Left lung (tissue), 10 donors: ENCODE measurements around the gene VSIG2. TPM values are rescaled to one million over a fixed set of nuclear protein-coding genes. Genes with fewer than 3 reads are reported as not detected.
A peak's percentile ranks its signal among the peaks of the same experiment; 100 is the strongest.

Experiments
- ATAC-seq: fragments of 200-7000 bp; cut with Tn5 transposase; one replicate; pipeline ENCODE4 v1.9.1; 2020; ENCODE audit warnings: moderate library complexity
- DNase-seq, 4 donors: peaks; one replicate each; pipeline ENCODE4 v3.0.0-alpha.2; 2013 to 2020
- H3K27ac ChIP-seq, 2 donors: fragments of 200-600 bp; sonication (generic) in 1 of 2; one replicate each; pipeline versions ENCODE4 v1.5.0 to v1.8.0; 2020 to 2021
- H3K27me3 ChIP-seq, 2 donors: fragments of 200-600 bp; sonication (generic) in 1 of 2; one replicate each; pipeline versions ENCODE4 v1.5.0 to v1.8.0; 2020 to 2021
- H3K36me3 ChIP-seq, 2 donors: fragments of 200-600 bp; sonication (generic) in 1 of 2; one replicate each; pipeline versions ENCODE4 v1.5.0 to v1.8.0; 2020 to 2021
- H3K4me1 ChIP-seq, 2 donors: fragments of 200-600 bp; one replicate each; pipeline ENCODE4 v1.8.0; 2021
- H3K4me3 ChIP-seq, 2 donors: fragments of 200-600 bp; sonication (generic) in 1 of 2; one replicate each; pipeline versions ENCODE4 v1.5.0 to v1.8.0; 2020 to 2021; ENCODE audit warnings: mild to moderate bottlenecking in 1 of 2
- H3K9me3 ChIP-seq, 2 donors: fragments of 200-600 bp; sonication (generic) in 1 of 2; one replicate each; pipeline versions ENCODE4 v1.5.0 to v1.8.0; 2020 to 2021
- intact Hi-C, 2 donors: fragments of 100-400 bp; cut with DNase I; formaldehyde crosslinking; loops; one replicate each; pipeline versions ENCODE4 v1.11.2 to v1.14.2; 2022
- polyA plus RNA-seq, 6 donors: library from polyadenylated mRNA; unstranded; fragments of 120-200 nt; gene quantifications; one replicate each; pipeline ENCODE4 v1.2.1, GENCODE V29; 2013; ENCODE audit not compliant: insufficient read length in 6 of 6
- total RNA-seq, 2 donors: library from RNA; stranded (reverse); fragmentation: NEBNext Ultra II Directional; extraction: Animal tissue kit (Norgen Biotek cat#: 25700); gene quantifications; one replicate each; pipeline ENCODE4 v1.2.1, GENCODE V29; 2021
- TF ChIP-seq, protein P1 (sequence below), 2 donors: fragments of 200-600 bp; sonication (generic) in 1 of 2; IDR thresholded peaks; one replicate each; pipeline versions ENCODE4 v1.5.0 to v1.8.0; 2021; ENCODE audit warnings: antibody characterized with exemption in 2 of 2
- donor health status: DM: no; HTN: yes; CAD: no.
- donor health status: DM: no; HTN: no; CAD: no.

VSIG2 gene
- total and polyA plus RNA-seq, 8 donors: 16.0 to 35.6 (median 27.5) TPM

DNA sequence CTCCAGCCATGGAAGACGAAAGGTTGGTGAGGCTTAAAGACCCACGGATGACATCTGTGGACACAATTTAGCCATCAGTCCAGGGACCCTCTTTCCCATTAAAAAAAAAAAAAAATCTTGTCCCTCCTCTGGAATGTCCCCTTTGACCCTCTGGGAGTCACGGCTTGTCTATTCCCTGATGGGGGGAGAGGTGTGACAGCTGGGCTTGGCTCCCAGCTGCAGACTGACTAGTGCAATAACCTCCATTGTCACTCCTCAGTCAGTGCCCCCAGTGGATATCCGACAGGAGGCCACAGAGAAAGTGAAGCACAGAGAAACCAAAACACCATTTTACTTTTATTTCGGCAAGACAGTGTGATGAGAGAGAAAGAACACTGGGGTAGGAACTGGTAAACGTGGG lies 2.7 kb upstream of the VSIG2 start:
- Histone ChIP-seq H3K4me1 (peaks cover 15 to 80% of the 10 kb centered on the region in 2 donors), H3K9me3 (no peaks in the 10 kb centered on the region), H3K36me3 (peaks cover 0 to 11% of the 10 kb centered on the region in 2 donors), H3K27ac (no peak overlapping the region), H3K4me3 (no peak overlapping the region), H3K27me3 (peaks cover 6 to 55% of the 10 kb centered on the region in 2 donors)
- TF ChIP-seq, protein P1, sequence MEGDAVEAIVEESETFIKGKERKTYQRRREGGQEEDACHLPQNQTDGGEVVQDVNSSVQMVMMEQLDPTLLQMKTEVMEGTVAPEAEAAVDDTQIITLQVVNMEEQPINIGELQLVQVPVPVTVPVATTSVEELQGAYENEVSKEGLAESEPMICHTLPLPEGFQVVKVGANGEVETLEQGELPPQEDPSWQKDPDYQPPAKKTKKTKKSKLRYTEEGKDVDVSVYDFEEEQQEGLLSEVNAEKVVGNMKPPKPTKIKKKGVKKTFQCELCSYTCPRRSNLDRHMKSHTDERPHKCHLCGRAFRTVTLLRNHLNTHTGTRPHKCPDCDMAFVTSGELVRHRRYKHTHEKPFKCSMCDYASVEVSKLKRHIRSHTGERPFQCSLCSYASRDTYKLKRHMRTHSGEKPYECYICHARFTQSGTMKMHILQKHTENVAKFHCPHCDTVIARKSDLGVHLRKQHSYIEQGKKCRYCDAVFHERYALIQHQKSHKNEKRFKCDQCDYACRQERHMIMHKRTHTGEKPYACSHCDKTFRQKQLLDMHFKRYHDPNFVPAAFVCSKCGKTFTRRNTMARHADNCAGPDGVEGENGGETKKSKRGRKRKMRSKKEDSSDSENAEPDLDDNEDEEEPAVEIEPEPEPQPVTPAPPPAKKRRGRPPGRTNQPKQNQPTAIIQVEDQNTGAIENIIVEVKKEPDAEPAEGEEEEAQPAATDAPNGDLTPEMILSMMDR (IDR thresholded peaks at IDR 0.05): no peak
- intact Hi-C loops: loop anchor here in 1 of 2 donors (10.0 kb wide), 1 partner anchor 80 kb away; the partner anchor contains the start of genes SIAE and SPA17
- no peak for ATAC-seq
- no peak for DNase-seq

GRCh38 chr11:124754309-124754708 lies 2.3 kb upstream of the VSIG2 start:
- DNase-seq (no peak), ATAC-seq (no peak)
- Histone ChIP-seq H3K27me3 (peaks cover 2 to 51% of the 10 kb centered on the region in 2 donors), H3K9me3 (no peaks in the 10 kb centered on the region), H3K4me3 (no peak overlapping the region), H3K36me3 (peaks cover 0 to 11% of the 10 kb centered on the region in 2 donors), H3K27ac (peak overlapping the region in 1 of 2 donors; percentile 18), H3K4me1 (peaks cover 16 to 80% of the 10 kb centered on the region in 2 donors)
- intact Hi-C loops: loop anchor here in 1 of 2 donors (10.0 kb wide), 1 partner anchor 80 kb away; the partner anchor contains the start of genes SIAE and SPA17
- TF ChIP-seq, protein P1 (IDR thresholded peaks at IDR 0.05): no peak

DNA sequence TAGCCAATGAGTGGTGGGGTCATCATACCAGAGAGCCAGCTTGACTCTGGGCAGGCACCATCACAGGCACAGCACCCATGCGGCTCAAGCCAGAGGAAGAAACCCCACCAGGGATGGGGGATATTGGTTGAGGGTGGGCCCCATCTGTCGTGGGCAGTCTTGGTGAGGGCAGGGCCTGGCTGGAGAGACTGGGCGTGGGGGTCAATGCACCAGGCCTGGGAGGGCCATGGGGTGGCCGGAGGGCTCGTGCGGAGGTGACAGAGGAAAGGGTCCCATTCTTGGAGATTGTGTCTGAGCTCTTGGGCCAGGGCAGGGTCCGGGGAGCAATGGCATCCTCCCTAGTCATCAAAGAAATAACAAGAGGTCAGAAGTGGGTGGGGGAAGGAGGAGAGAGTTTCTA lies 1.6 kb upstream of the VSIG2 start:
- TF ChIP-seq, protein P1 (IDR thresholded peaks at IDR 0.05): no peak
- Histone ChIP-seq H3K27ac (no peak overlapping the region), H3K4me3 (no peak overlapping the region), H3K27me3 (peaks cover 0 to 44% of the 10 kb centered on the region in 2 donors), H3K4me1 (peaks cover 21 to 80% of the 10 kb centered on the region in 2 donors), H3K9me3 (no peaks in the 10 kb centered on the region), H3K36me3 (peaks cover 0 to 11% of the 10 kb centered on the region in 2 donors)
- DNase-seq (peak in 1 of 4 donors; percentile 61), ATAC-seq (no peak)
- intact Hi-C loops: loop anchor here in 1 of 2 donors (10.0 kb wide), 1 partner anchor 79 kb away; the partner anchor contains the start of genes SIAE and SPA17

GRCh38 chr11:124753205-124753604 lies 1.1 kb upstream of the VSIG2 start:
- Histone ChIP-seq H3K4me3 (no peak overlapping the region), H3K27me3 (peaks cover 0 to 40% of the 10 kb centered on the region in 2 donors), H3K27ac (no peak overlapping the region), H3K36me3 (peaks cover 0 to 11% of the 10 kb centered on the region in 2 donors), H3K4me1 (peaks cover 19 to 80% of the 10 kb centered on the region in 2 donors), H3K9me3 (no peaks in the 10 kb centered on the region)
- DNase-seq: no peak
- TF ChIP-seq, protein P1 (IDR thresholded peaks at IDR 0.05): no peak
- intact Hi-C loops: loop anchor here in 1 of 2 donors (10.0 kb wide), 1 partner anchor 78 kb away; the partner anchor contains the start of genes SIAE and SPA17
- peak; percentile 7 for ATAC-seq

- Histone ChIP-seq H3K4me3 (peak overlapping the region in 1 of 2 donors; percentile 27), H3K27me3 (peaks cover 1 to 38% of the 10 kb centered on the region in 2 donors)
Observed at GRCh38 chr11:124752471-124753102, 532 bp upstream of the VSIG2 start.

More at GRCh38 chr11:124752471-124753102, 532 bp upstream of the VSIG2 start:
- TF ChIP-seq, protein P1 (IDR thresholded peaks at IDR 0.05): no peak
- H3K36me3 ChIP-seq: peaks cover 0 to 11% of the 10 kb centered on the region in 2 donors
- ATAC-seq: peak; percentile 21
- no peak for DNase-seq
- H3K4me1 ChIP-seq: peaks cover 20 to 80% of the 10 kb centered on the region in 2 donors
- intact Hi-C loops: loop anchor here in 1 of 2 donors (10.0 kb wide), 1 partner anchor 78 kb away; the partner anchor contains the start of genes SIAE and SPA17
- H3K9me3 ChIP-seq: no peaks in the 10 kb centered on the region
- H3K27ac ChIP-seq: peak overlapping the region; percentile 53 to 75
